HG03520 (cell line): ENCODE measurements around the gene WDR86.

Experiments
- ATAC-seq: cut with Tn5 transposase; IDR thresholded peaks from one replicate; pipeline ENCODE4 v1.9.1; 2021; ENCODE audit warnings: mild to moderate bottlenecking, moderate library complexity; ENCODE audit not compliant: unreplicated experiment

The WDR86 gene

GRCh38 chr7:151363182-151363581 lies 46.7 kb downstream of the WDR86 start:
- ATAC-seq: no peak

DNA sequence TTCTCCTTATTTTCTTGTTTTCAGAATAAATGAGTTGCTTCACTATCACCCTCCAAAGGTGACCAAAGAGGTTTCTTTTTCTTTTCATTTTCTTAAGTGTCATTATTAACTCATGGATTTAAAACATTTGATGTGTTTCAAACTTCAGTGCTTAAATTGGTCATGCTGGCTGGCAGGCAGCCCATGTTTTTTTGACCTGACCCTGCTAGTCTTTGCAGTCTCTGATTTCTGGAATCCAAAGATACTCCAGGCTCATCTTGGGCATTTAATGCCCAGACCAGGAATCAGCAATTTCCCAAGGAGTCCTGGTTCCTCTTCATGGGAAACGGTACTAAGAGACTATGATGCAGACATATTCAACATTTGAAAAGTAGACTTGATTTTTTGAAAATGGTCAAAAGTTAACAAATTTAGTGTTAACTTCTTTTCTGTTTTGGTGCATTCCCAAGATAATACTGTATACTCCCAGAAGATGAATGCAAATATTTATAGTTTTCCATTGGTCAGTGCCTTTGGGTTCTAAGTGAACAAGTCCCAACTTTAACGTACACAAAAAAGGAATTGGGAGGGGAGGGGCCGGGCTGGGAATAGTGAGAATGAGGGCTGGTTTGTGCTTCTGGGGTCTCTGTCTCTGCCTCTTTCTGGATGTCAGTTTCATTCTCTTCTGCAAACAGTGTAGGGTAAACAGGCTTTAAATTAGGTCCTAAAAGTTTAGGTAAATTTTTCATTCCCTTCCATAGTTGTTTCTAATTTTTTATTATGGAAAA lies 48.5 kb downstream of the WDR86 start:
- no peak for ATAC-seq

DNA sequence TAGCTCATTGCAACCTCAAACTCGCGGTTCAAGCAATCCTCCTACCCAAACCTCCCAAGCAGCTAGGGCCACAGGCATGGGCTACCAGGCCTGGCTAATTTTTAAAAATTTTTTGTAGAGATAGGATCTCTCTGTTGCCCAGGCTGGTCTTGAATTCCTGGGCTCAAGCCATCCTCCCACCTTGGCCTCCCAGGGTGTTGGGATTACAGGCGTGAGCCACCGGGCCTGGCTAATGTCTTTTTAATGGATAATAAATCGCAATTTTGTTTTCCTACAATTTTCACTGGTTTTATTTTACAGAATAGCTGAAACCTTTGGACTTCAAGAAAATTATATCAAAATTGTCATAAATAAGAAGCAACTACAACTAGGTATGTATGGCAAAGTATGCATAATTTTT lies 57.3 kb downstream of the WDR86 start:
- no peak for ATAC-seq

GRCh38 chr7:151351967-151352366 lies 57.9 kb downstream of the WDR86 start:
- ATAC-seq: no peak

DNA sequence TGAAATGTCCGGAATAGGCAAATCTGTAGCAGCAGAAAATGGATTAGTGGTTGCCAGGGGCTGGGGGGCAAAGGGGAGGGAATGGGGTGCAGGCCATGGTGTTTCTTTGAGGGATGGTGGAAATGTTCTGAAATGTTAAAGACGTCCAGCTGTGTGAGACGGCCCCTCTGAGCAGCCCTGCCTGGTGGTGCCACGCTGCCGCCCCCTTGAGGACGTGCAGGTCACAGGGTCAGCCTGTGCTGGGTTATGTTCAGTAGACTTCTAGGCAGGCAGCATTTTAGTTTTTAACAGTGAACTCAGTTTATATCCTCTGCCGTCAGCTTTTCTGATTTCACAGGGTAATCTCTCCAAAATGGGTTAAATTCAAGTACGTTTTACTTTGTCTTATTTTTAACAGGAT lies 58.8 kb downstream of the WDR86 start:
- no peak for ATAC-seq

DNA sequence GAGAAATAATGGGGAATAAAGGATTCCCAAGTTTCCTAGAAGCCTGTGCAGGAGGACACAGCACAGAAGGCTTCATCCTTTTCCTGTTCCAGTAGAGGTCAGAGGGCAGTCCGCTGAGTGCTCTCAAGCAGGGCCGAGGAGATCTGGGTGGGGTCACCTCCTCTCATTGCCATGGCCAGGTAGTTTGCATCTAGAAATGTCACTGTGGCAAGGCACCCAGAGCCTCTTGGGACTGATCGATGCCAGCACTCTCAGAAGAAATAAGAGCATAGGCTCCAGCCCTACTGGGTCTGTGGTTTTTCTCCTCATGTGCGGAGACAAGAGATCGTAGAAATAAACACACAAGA lies 60.4 kb downstream of the WDR86 start:
- peak; percentile 35 for ATAC-seq

DNA sequence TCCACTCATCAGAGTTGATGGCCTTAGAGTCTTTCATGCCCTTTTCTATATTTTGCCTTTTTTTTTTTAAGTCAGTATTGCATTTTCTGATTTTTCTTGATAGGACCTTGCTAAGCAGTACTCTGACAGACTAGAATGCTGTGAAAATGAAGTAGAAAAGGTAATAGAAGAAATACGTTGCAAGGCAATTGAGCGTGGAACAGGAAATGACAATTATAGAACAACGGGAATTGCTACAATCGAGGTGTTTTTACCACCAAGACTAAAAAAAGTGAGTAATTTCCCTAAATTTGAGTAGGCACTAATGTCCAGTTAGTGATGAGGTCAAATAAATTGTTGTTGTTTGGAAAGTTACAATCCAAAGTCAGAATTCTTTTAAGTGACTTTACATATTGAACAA lies 60.9 kb downstream of the WDR86 start:
- ATAC-seq: no peak

DNA sequence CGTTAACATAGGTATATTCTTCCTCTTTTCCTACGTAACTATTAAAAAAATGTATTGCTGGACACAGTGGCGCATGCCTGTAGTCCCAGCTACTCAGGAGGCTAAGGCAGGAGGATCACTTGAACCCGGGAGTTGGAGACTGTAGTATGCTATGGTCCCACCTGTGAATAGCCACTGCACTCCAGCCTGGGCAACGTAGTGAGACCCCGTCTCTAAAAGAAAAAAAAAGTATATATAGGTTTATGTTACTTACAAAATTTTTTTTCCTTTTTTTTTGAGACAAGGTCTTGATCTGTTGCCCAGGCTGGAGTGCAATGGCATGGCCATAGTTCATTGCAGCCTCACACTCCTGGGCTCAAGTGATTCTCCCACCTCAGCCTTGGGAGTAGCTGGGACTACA lies 62.6 kb downstream of the WDR86 start:
- no peak for ATAC-seq

GRCh38 chr7:151346470-151346769 lies 63.4 kb downstream of the WDR86 start:
- no peak for ATAC-seq

- ATAC-seq: no peak
These were observed 64.0 kb downstream of the WDR86 start for GRCh38 chr7:151345576-151346469.

- no peak for ATAC-seq
These were observed 66.3 kb downstream of the WDR86 start for GRCh38 chr7:151343516-151343915.

GRCh38 chr7:151342811-151343210 lies 67.0 kb downstream of the WDR86 start:
- ATAC-seq: no peak

GRCh38 chr7:151342102-151342646 lies 67.7 kb downstream of the WDR86 start:
- ATAC-seq: peak; percentile 50

GRCh38 chr7:151341357-151342101 lies 68.3 kb downstream of the WDR86 start, which contains the start of gene NUB1:
Gene NUB1 (plus strand): TSS chr7:151341812. CDS start chr7:151345350, 3,538 bp downstream.
- ATAC-seq: peak; percentile 43

- no peak for ATAC-seq
These were observed 69.0 kb downstream of the WDR86 start for GRCh38 chr7:151340794-151341356.

DNA sequence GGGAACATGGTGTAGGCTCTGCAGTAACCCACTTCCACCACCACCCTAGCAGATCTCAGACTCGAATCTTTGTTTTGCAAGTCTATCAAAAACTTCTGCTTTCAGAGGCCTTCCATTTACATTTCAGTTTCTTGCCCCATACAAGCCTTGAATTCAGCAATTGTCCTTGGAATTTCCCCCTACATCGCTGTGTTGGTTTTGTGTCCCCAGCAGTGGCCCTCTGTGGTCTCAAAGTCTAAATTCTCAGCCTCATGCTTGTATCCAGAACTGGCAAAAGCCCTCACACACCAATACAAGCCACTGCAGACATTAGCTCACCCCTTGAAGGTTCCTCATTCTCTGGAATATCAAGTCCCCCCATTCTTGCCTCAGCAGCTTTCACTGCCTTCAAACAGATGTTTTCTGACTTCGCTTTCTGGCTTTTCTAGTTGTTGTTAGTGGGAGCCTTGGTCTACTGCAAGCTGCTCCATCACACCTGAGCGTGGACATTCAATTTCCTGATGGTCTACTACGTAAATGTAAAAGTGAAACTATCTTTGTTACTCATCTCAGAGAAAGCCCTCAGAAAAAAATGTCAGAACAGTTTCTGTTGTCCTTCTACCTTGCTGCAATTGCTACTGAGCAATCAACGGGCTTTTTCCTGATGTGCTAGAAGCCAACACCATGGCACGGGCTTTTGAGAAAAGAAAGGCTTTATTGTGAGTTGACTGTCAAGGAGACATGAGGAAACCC lies 70.0 kb downstream of the WDR86 start:
- peak; percentile 40 for ATAC-seq

DNA sequence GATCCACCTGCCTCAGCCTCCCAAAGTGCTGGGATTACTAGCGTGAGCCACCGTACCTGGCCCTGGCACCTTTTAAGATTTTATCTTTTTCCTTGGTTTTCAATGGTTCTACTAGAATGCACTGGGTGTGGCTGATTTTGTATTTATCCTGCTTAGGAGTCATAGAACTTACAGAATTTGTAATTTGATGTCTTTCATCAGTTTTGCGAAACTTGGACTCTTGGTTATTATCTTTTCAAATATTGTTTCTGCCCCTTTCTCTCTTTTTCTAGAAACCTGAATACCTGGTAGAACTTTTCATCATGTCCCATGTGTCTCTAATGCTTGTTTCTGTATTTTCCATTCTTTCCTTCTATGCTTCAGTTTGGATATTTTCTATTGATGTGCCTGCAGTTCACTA lies 71.0 kb downstream of the WDR86 start:
- no peak for ATAC-seq

DNA sequence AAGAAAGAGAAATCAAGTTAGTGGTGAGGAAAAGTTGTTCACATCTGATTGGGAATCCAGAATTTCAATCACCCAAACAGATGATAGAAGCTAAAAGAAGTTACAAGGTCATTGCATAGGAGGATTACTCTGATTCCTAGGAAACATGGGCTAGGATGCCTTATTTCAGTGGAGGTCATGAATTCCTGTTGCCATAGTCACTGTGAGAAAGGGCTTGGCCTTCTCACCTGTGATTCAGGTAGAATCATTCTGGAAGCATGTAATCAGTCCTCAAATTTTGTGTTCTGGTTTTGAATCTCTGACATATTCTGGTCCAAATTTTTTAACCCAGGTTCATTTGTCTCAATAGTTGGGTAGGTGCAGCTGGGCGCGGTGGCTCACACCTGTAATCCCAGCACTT lies 72.5 kb downstream of the WDR86 start:
- no peak for ATAC-seq

- no peak for ATAC-seq
These were observed 73.7 kb downstream of the WDR86 start for GRCh38 chr7:151336027-151336708.

DNA sequence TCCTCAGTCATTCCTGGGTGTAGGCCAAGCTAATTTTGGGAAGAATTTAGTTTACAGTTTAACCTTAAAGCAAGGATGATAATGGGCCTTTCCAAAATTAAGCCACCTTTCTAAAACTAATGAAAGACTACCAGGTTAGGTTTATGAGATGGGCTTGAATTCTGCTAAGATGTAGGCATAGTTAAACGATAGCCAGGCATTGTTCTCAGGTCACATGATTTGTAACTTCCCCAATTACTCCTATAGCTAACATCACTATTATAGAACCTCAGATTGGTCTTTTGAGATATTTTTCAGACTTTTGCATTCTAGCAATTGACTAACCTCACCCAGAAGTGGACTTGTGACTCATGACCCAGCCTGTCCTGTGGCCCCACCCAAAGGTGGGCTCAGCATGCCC lies 75.2 kb downstream of the WDR86 start:
- no peak for ATAC-seq
